Common myeloid progenitor, CD34-positive (primary cell): Measurements from ENCODE around the gene SPPL2B.
A peak's percentile ranks its signal among the peaks of the same experiment; 100 is the strongest.
"Not testable (repeated sequence)": the region's sequence is repeated elsewhere in the genome, so short reads cannot be mapped to it uniquely, and the experiment has no call there.

Experiments
- CTCF ChIA-PET: fragments of 350-600 bp; sonication (Branson Sonifier 250); formaldehyde crosslinking; loops from one replicate; lab custom pipeline; 2021; ENCODE audit warnings: antibody characterized with exemption; lab: Charles Lee
- POLR2A ChIA-PET: fragments of 350-600 bp; sonication (Branson Sonifier 250); formaldehyde crosslinking; loops from one replicate; lab custom pipeline; 2021; ENCODE audit warnings: antibody characterized with exemption; lab: Charles Lee
- DNase-seq, 3 donors: peaks; one replicate each; pipeline versions ENCODE4 v3.0.0 to v3.0.0-alpha.2; 2013
- H3K27ac ChIP-seq, 2 experiments: 1 replicate in 1 of 2; 2 replicates in 1 of 2; pipeline ENCODE4 v1.7.0; 2013; ENCODE audit warnings: inconsistent platforms in 2 of 2, low read length in 2 of 2, mild to moderate bottlenecking in 2 of 2, low read depth in 1 of 2, moderate library complexity in 1 of 2; ENCODE audit not compliant: severe bottlenecking in 2 of 2, insufficient read depth in 1 of 2, poor library complexity in 1 of 2
- H3K27me3 ChIP-seq, 5 experiments: replicated peaks in 2 of 5; 1 replicate in 3 of 5; 2 replicates in 2 of 5; pipeline versions ENCODE4 v1.6.1 to v1.7.0; 2013; ENCODE audit warnings: low read length in 4 of 5, mild to moderate bottlenecking in 2 of 5, moderate library complexity in 2 of 5, inconsistent platforms in 1 of 5; ENCODE audit not compliant: insufficient read depth in 5 of 5, control insufficient read depth in 4 of 5
- H3K36me3 ChIP-seq, 4 experiments: 1 replicate in 2 of 4; 2 replicates in 2 of 4; pipeline versions ENCODE4 v1.6.1 to v1.7.0; 2013; ENCODE audit warnings: low read length in 3 of 4, control low read depth in 1 of 4, mild to moderate bottlenecking in 1 of 4; ENCODE audit not compliant: control insufficient read depth in 4 of 4, insufficient read depth in 4 of 4
- H3K4me1 ChIP-seq, 4 experiments: 1 replicate in 3 of 4; 2 replicates in 1 of 4; pipeline versions ENCODE4 v1.6.1 to v1.7.1; 2013; ENCODE audit warnings: low read length in 3 of 4, mild to moderate bottlenecking in 3 of 4, control low read depth in 1 of 4, inconsistent platforms in 1 of 4, moderate library complexity in 1 of 4; ENCODE audit not compliant: control insufficient read depth in 4 of 4, insufficient read depth in 4 of 4; ENCODE audit errors: control extremely low read depth in 1 of 4
- H3K4me3 ChIP-seq, 7 experiments: 1 replicate in 4 of 7; 2 replicates in 3 of 7; pipeline versions ENCODE4 v1.5.1 to v1.7.0; 2013; ENCODE audit warnings: mild to moderate bottlenecking in 7 of 7, low read length in 6 of 7, moderate library complexity in 6 of 7, inconsistent platforms in 2 of 7, low read depth in 2 of 7, control low read depth in 1 of 7; ENCODE audit not compliant: insufficient read depth in 4 of 7, control insufficient read depth in 1 of 7; ENCODE audit errors: extremely low read depth in 1 of 7
- H3K9me3 ChIP-seq, 5 experiments: 1 replicate in 4 of 5; 2 replicates in 1 of 5; pipeline versions ENCODE4 v1.6.1 to v1.7.1; 2013; ENCODE audit warnings: low read length in 4 of 5, mild to moderate bottlenecking in 2 of 5, inconsistent platforms in 1 of 5, low read depth in 1 of 5, moderate library complexity in 1 of 5; ENCODE audit not compliant: control insufficient read depth in 4 of 5, insufficient read depth in 2 of 5; ENCODE audit errors: control extremely low read depth in 1 of 5
- WGBS: methylation state at CpG from one replicate; pipeline ENCODE4 v1.1.5; 2013; ENCODE audit not compliant: insufficient coverage; 5-methylcytosine and 5-hydroxymethylcytosine counted together

Gene SPPL2B

DNA sequence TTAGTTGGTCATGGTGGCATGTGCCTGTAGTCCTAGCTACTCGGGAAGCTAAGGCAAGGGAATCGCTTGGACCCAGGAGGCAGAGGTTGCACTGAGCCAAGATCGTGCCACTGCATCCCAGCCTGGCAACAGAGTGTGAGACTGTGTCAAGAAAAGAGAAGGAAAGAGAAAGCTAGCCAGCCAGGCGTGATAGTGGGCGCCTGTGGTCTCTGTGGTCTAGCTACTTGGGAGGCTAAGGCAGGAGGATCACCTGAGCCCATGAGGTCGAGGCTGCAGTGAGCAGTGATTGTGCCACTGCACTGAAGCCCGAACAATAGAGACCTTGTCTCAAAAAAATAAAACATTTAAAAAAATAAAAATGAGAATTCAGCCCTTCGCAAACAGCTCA is 65.6 kb downstream of the SPPL2B start:
- peak in 2 of 3 donors; percentile 42 to 81 for DNase-seq
- Histone ChIP-seq H3K9me3 (no peaks in the 10 kb centered on the region), H3K4me3 (peak overlapping the region in 1 of 7 experiments; percentile 20), H3K36me3 (no peaks in the 10 kb centered on the region), H3K27ac (peak overlapping the region in 1 of 2 experiments; percentile 25), H3K4me1 (peaks cover 0 to 20% (median 14%) of the 10 kb centered on the region in 4 experiments), H3K27me3 (no peaks in the 10 kb centered on the region)
- ChIA-PET CTCF (interaction anchor here (0.6 to 3.7 kb wide), 17 partner anchors 9 to 216 kb away, joined by 3 to 24 read pairs (median 4); partner anchors contain the start of genes LMNB2 and PEAK3), POLR2A (interaction anchor here (0.9 to 1.2 kb wide), 3 partner anchors 62 to 111 kb away, joined by 3 to 5 read pairs (median 3); no protein-coding TSS in a partner anchor)
- 44% methylated on average over 6 of the region's 8 CpGs for WGBS

DNA sequence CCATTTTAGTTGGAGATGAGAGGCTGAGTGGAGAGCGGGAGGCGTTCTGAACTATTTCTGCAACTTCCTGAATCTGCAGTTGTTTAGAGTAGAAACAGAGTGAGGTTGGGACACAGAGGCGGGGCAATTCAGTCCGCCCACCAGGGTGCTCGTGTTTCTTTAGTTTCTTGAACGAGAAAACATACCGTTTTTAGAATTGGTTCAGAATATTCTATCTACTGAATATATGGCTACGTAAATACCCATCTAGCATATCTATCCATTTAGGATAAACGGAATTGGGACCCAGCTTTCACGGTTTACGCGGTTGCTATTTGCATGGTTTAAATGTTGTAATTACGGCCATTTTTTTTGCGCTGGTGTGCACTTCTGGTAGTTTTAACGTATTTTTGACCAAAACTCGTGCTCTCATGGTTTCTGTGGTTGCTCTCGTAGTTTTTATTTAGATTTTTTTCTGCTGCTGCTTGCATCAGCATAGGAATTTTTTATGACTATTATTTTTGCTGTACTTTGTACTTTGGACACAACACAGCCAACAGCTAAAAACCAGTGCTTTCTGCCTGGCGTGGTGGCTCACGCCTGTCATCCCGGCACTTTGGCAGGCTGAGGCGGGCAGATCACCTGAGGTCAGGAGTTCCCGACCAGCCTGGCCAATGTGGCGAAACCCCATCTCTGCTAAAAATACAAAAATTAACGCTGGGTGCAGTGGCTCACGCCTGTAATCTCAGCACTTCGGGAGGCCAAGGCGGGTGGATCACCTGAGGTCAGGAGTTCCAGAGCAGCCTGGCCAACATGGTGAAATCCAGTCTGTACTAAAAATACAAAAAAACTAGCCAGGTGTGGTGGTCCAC is 66.2 kb downstream of the SPPL2B start:
- peak; percentile 53 to 86 (median 71) for DNase-seq
- ChIA-PET CTCF (interaction anchor here (0.6 to 3.7 kb wide), 17 partner anchors 9 to 155 kb away, joined by 3 to 24 read pairs (median 4); partner anchors contain the start of genes LMNB2 and PEAK3), POLR2A (interaction anchor here (0.9 to 1.2 kb wide), 3 partner anchors 62 to 112 kb away, joined by 3 to 5 read pairs (median 3); no protein-coding TSS in a partner anchor)
- Histone ChIP-seq H3K4me1 (peaks cover 0 to 20% (median 14%) of the 10 kb centered on the region in 4 experiments), H3K27me3 (no peaks in the 10 kb centered on the region), H3K36me3 (no peaks in the 10 kb centered on the region), H3K27ac (peak overlapping the region in 1 of 2 experiments; percentile 25), H3K4me3 (peak overlapping the region in 1 of 7 experiments; percentile 20), H3K9me3 (no peaks in the 10 kb centered on the region)
- 80% methylated on average over 20 of the region's 27 CpGs for WGBS

DNA sequence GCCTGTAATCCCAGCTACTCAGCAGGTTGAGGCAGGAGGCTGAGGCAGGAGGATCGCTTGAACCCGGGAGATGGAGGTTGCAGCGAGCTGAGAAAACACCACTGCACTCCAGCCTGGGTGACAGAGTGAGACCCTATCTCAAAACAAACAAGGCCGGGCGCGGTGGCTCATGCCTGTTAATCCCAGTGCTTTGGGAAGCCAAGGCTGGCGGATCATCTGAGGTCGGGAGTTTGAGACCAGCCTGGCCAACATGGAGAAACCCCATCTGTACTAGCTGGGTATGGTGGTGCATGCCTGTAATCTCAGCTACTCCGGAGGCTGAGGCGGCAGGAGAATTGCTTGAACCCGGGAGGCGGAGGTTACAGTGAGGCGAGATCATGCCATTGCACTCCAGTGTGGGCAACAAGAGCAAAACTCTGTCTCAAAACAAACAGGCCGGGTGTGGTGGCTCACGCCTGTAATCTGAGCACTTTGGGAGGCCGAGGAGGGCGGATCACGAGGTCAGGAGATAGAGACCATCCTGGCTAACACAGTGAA is 66.9 kb downstream of the SPPL2B start:
- CTCF ChIA-PET, result interaction anchor here (1.1 to 3.7 kb wide), 5 partner anchors 11 to 155 kb away, joined by 3 to 24 read pairs (median 6); no protein-coding TSS in a partner anchor

DNA sequence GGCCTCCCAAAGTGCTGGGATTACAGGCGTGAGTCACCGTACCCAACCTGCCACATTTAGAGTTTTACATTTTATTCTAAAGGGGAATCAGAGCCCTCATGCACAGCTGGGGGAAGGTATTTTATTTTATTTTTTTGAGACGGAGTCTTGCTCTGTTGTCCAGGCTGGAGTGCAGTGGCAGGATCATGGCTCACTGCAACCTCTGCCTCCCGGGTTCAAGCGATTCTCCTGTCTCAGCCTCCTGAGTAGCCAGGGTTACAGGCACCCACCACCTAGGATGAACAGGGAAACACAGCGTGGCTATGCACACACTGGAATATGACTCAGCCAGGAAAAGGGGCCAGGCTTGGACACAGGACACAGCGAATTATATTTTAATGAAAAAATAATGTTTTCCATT is 68.7 kb downstream of the SPPL2B start:
- H3K9me3 ChIP-seq, H3K36me3 ChIP-seq, H3K27ac ChIP-seq, DNase-seq, H3K27me3 ChIP-seq, CTCF ChIA-PET, POLR2A ChIA-PET, H3K4me3 ChIP-seq: not testable (repeated sequence)
- 97% methylated on average over 3 of the region's 7 CpGs for WGBS
- peaks cover 0 to 17% (median 13%) of the 10 kb centered on the region in 4 experiments for H3K4me1 ChIP-seq

More for the DNA sequence above, 66.9 kb downstream of the SPPL2B start:
- H3K36me3 ChIP-seq, H3K9me3 ChIP-seq, H3K27me3 ChIP-seq, H3K27ac ChIP-seq, POLR2A ChIA-PET, DNase-seq, H3K4me3 ChIP-seq: not testable (repeated sequence)
- H3K4me1 ChIP-seq, result peaks cover 0 to 20% (median 14%) of the 10 kb centered on the region in 4 experiments
- 98% methylated on average over 18 of the region's 18 CpGs for WGBS

DNA sequence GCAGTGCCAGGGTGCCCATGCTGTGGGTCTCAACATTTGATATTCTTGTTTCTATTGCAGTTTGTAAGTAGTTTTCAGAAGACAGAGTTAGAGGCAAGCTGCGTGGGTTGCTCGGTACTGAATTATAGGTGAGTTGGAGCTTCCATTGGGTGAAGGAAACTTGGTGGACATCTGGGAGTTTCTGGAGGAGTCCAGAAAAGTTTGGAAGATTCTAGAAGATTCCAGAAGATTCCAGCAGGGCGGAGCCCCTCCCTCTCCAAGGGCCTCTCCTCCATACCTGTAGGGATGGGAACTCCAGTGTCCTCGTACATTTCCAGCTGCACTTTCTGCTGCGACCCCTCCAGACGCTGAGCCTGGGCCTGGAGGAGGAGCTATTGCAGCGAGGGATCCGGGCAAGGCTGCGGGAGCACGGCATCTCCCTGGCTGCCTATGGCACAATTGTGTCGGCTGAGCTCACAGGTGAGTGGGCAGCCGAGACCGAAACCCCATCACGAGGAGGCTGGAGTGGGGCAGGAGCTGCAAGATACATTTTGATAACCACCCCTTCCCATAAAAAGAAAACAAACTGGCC is 70.3 kb downstream of the SPPL2B start:
- WGBS, result 95% methylated on average over 14 of the region's 14 CpGs
- CTCF ChIA-PET, result no interaction called here

DNA sequence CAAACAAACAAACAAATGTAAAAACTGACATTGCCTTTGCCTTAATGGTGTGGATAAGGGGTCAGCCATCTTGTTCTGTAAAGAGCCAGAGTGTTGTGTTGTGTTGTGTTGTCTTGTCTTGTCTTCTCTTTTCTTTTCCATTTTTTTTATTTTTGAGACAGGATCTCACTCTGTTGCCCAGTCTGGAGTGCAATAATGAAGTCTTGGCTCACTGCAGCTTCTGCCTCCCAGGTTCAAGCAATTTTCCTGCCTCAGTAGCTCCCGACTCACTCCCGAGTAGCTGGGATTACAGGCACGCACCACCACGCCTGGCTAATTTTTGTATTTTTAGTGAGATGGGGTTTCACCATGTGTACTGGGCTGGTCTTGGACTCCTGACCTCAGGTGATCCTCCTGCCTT is 71.1 kb downstream of the SPPL2B start:
- Histone ChIP-seq H3K36me3 (no peaks in the 10 kb centered on the region), H3K27ac (no peak overlapping the region), H3K27me3 (no peaks in the 10 kb centered on the region), H3K4me3 (no peak overlapping the region), H3K4me1 (peaks cover 0 to 6% (median 2%) of the 10 kb centered on the region in 4 experiments), H3K9me3 (no peaks in the 10 kb centered on the region)
- WGBS, result no CpG with 5 or more reads among the region's 4 CpGs
- CTCF ChIA-PET, result no interaction called here
- POLR2A ChIA-PET, result no interaction called here
- no peak for DNase-seq

More for the DNA sequence above, 70.3 kb downstream of the SPPL2B start:
- no peak overlapping the region for H3K4me3 ChIP-seq
- no peaks in the 10 kb centered on the region for H3K9me3 ChIP-seq
- no peak for DNase-seq
- H3K27me3 ChIP-seq, result no peaks in the 10 kb centered on the region
- H3K36me3 ChIP-seq, result no peaks in the 10 kb centered on the region
- POLR2A ChIA-PET, result no interaction called here
- H3K4me1 ChIP-seq, result peaks cover 0 to 13% (median 8%) of the 10 kb centered on the region in 4 experiments
- H3K27ac ChIP-seq, result no peak overlapping the region
